GM18867 (cell line): ENCODE results near the gene ZNF607.
A peak's percentile ranks its signal among the peaks of the same experiment; 100 is the strongest.
"Not testable (repeated sequence)": the region's sequence is repeated elsewhere in the genome, so short reads cannot be mapped to it uniquely, and the experiment has no call there.

ENCODE experiments used
- ATAC-seq: cut with Tn5 transposase; IDR thresholded peaks from one replicate; pipeline ENCODE4 v1.9.1; 2021; ENCODE audit warnings: mild to moderate bottlenecking, moderate library complexity; ENCODE audit not compliant: unreplicated experiment

The ZNF607 gene

GRCh38 chr19:37719111-37719926 is at the start of gene ZNF607:
Gene ZNF607, minus strand, starts transcription at chr19:37719761. Its CDS starts 8,143 bp downstream, at chr19:37711618.
- ATAC-seq = peak; percentile 94

GRCh38 chr19:37763488-37763887 is 43.9 kb upstream of the ZNF607 start:
- ATAC-seq = no peak

GRCh38 chr19:37757683-37758082 is 38.1 kb upstream of the ZNF607 start:
- ATAC-seq = not testable (repeated sequence)

- ATAC-seq = no peak
Measured at GRCh38 chr19:37738371-37738770, 18.8 kb upstream of the ZNF607 start.

- ATAC-seq = no peak
Measured at GRCh38 chr19:37725181-37725580, 5.6 kb upstream of the ZNF607 start.

- ATAC-seq = no peak
Measured at GRCh38 chr19:37719927-37720265, 335 bp upstream of the ZNF607 start.

GRCh38 chr19:37718304-37718703 is 1.3 kb downstream of the ZNF607 start:
- no peak for ATAC-seq

- ATAC-seq = no peak
Measured at GRCh38 chr19:37716140-37716539, 3.4 kb downstream of the ZNF607 start.

- no peak for ATAC-seq
Measured at GRCh38 chr19:37706052-37706605, 13.4 kb downstream of the ZNF607 start.

- no peak for ATAC-seq
Measured at GRCh38 chr19:37699057-37699456, 20.5 kb downstream of the ZNF607 start.

- ATAC-seq = no peak
Measured at GRCh38 chr19:37698216-37698615, 21.3 kb downstream of the ZNF607 start.

GRCh38 chr19:37695144-37695899 is 24.2 kb downstream of the ZNF607 start:
- no peak for ATAC-seq

- no peak for ATAC-seq
Measured at GRCh38 chr19:37692956-37693620, 26.5 kb downstream of the ZNF607 start.

GRCh38 chr19:37691881-37692504 is 27.6 kb downstream of the ZNF607 start:
- no peak for ATAC-seq

- no peak for ATAC-seq
Measured at GRCh38 chr19:37683520-37683919, 36.0 kb downstream of the ZNF607 start.

- ATAC-seq = no peak
Measured at GRCh38 chr19:37669450-37669914, 50.1 kb downstream of the ZNF607 start.

GRCh38 chr19:37657157-37657556 is 62.4 kb downstream of the ZNF607 start:
- not testable (repeated sequence) for ATAC-seq

- ATAC-seq = peak; percentile 65
Measured at GRCh38 chr19:37655689-37656371, 63.7 kb downstream of the ZNF607 start.

GRCh38 chr19:37655301-37655688 is 64.3 kb downstream of the ZNF607 start, which contains the start of gene ZFP30:
Gene ZFP30, minus strand, starts transcription at chr19:37655465. Its CDS starts 7,643 bp downstream, at chr19:37647822.
- peak; percentile 74 for ATAC-seq
